ENCODE measurements around the gene TRDN. TPM values are rescaled to one million over a fixed set of nuclear protein-coding genes. Genes with fewer than 3 reads are reported as not detected.

TRDN gene
- total RNA-seq, 4 donors from 2014 or later = not detected

GRCh38 chr6:123306334-123306733 lies 330.4 kb downstream of the TRDN start:
- Histone ChIP-seq H3K4me1 (no peaks in the 10 kb centered on the region), H3K27me3 (no peaks in the 10 kb centered on the region), H3K27ac (no peak overlapping the region), H3K9me3 (no peaks in the 10 kb centered on the region), H3K4me3 (no peak overlapping the region), H3K36me3 (no peaks in the 10 kb centered on the region)
- TF ChIP-seq CTCF (IDR thresholded peaks at IDR 0.05) (no peak), POLR2A (IDR thresholded peaks at IDR 0.05) (no peak)
- 14 to 18% methylated on average over 2 of the region's 2 CpGs for WGBS, 2 donors
- DNase-seq = no peak
- intact Hi-C loops (cut with DNase I) = no loop called here

DNA sequence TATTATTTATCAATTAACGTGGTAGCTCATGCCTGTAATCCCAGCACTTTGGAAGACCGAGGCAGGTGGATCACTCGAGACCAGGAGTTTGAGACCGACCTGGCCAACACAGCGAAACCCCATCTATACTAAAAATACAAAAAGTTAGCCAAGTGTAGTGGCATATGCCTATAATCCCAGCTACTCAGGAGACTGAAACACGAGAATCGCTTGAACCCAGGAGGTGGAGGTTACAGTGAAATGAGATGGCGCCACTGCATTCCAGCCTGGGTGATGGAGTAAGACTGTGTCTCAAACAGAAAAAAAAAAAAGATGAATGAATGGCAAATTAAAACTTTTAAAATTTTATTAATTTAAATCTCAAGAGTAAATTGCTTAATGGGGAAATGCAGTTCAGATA lies 341.1 kb downstream of the TRDN start:
- H3K36me3 ChIP-seq = no peaks in the 10 kb centered on the region
- no peak for TF ChIP-seq POLR2A (IDR thresholded peaks at IDR 0.05)
- no peak for TF ChIP-seq CTCF (IDR thresholded peaks at IDR 0.05)
- H3K4me3 ChIP-seq = no peak overlapping the region
- H3K4me1 ChIP-seq = no peaks in the 10 kb centered on the region
- no peak for DNase-seq
- intact Hi-C loops (cut with DNase I) = no loop called here
- WGBS, 2 donors = 83 to 87% methylated on average over 8 of the region's 8 CpGs
- H3K27me3 ChIP-seq = no peaks in the 10 kb centered on the region
- no peak overlapping the region for H3K27ac ChIP-seq
- no peaks in the 10 kb centered on the region for H3K9me3 ChIP-seq

DNA sequence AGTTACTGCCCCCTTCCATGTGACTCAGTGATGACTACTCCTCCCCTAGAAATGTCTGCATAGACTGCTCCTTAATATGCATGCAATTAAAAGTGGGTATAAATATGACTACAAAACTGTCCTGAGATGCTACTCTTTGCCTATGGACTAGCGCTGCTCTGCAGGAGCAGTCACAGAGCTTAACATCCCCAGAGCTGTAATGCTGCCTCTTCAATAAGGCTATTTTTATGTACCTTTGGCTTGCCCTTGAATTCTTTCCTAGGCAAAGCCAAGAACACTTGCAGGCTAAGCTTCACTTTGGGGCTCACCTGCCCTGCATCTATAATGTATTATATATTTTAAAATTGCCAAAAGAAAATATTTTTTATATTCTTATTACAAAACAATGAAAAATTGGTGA lies 341.6 kb downstream of the TRDN start:
- no peak overlapping the region for H3K4me3 ChIP-seq
- H3K27me3 ChIP-seq = no peaks in the 10 kb centered on the region
- TF ChIP-seq CTCF (IDR thresholded peaks at IDR 0.05) = no peak
- TF ChIP-seq POLR2A (IDR thresholded peaks at IDR 0.05) = no peak
- H3K36me3 ChIP-seq = no peaks in the 10 kb centered on the region
- no peak for DNase-seq
- no peak overlapping the region for H3K27ac ChIP-seq
- 100% methylated on average over 1 of the region's 1 CpG for WGBS, 2 donors
- no peaks in the 10 kb centered on the region for H3K9me3 ChIP-seq
- intact Hi-C loops (cut with DNase I) = no loop called here
- no peaks in the 10 kb centered on the region for H3K4me1 ChIP-seq

DNA sequence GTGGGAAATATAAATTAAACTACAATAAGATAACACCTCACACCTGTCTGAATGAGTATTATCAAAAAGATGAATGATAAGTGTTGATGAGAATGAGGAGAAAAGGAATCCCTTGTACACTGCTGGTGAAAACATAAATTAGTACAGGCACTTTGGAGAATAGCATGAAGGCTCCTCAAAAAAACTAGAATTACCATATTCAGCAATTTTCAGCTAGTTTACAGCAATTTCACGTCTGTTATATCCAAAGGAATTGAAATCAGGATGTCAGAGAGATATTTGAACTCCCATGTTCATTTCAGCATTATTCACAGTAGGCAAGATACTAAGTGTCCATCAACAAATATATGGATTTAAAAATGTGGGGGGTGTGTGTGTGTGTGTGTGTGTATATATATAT lies 348.1 kb downstream of the TRDN start:
- Histone ChIP-seq H3K27me3 (no peaks in the 10 kb centered on the region), H3K36me3 (no peaks in the 10 kb centered on the region), H3K4me1 (no peaks in the 10 kb centered on the region), H3K4me3 (no peak overlapping the region), H3K9me3 (no peaks in the 10 kb centered on the region), H3K27ac (no peak overlapping the region)
- no peak for TF ChIP-seq POLR2A (IDR thresholded peaks at IDR 0.05)
- no peak for TF ChIP-seq CTCF (IDR thresholded peaks at IDR 0.05)
- 30 to 47% methylated on average over 1 of the region's 1 CpG for WGBS, 2 donors
- intact Hi-C loops (cut with DNase I) = no loop called here
- DNase-seq = no peak

- H3K4me3 ChIP-seq = no peak overlapping the region
- intact Hi-C loops (cut with DNase I) = no loop called here
- DNase-seq = no peak
- H3K4me1 ChIP-seq = no peaks in the 10 kb centered on the region
- no peak for TF ChIP-seq POLR2A (IDR thresholded peaks at IDR 0.05)
- TF ChIP-seq CTCF (IDR thresholded peaks at IDR 0.05) = no peak
- 8 to 44% methylated on average over 3 of the region's 3 CpGs for WGBS, 2 donors
- H3K36me3 ChIP-seq = no peaks in the 10 kb centered on the region
- H3K27ac ChIP-seq = no peak overlapping the region
- H3K27me3 ChIP-seq = no peaks in the 10 kb centered on the region
- no peaks in the 10 kb centered on the region for H3K9me3 ChIP-seq
These were observed 360.2 kb downstream of the TRDN start for GRCh38 chr6:123276546-123276980.

All from esophagus squamous epithelium (tissue), 5 donors.